Measurements from ENCODE around the gene NEK6.

DNA sequence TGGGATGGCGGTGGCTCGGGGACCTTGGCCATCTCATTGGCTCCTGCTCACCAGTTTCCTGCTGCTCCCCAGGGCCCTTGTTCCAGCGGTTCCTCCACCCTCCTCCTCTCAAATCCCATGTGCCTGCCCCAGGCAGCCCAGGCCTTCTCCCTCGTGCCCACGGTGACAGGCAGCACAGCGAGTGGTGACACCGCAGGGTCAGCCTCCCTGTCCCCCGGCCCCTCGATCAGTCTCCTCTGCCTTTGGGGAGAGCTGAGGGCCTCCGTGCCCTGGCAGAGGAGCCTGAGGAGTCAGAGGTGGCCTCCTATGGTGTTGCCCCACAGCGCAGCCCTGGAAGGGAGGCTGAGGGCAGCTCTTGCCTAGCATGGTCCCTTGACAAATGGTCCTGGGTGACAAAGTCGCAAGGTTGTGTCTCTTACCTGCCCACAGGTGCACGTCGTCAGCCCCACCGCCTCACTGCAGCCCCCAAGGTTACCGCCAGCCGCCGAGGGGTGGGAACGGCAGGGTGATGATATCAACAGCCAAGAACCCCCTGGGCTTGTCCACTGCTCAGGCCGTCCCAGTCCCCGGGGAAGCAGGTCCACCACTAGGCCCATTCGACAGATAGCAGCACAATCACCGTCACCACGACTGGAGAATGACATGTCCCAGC lies 49.8 kb downstream of the NEK6 start:
- TF ChIP-seq, protein P1, sequence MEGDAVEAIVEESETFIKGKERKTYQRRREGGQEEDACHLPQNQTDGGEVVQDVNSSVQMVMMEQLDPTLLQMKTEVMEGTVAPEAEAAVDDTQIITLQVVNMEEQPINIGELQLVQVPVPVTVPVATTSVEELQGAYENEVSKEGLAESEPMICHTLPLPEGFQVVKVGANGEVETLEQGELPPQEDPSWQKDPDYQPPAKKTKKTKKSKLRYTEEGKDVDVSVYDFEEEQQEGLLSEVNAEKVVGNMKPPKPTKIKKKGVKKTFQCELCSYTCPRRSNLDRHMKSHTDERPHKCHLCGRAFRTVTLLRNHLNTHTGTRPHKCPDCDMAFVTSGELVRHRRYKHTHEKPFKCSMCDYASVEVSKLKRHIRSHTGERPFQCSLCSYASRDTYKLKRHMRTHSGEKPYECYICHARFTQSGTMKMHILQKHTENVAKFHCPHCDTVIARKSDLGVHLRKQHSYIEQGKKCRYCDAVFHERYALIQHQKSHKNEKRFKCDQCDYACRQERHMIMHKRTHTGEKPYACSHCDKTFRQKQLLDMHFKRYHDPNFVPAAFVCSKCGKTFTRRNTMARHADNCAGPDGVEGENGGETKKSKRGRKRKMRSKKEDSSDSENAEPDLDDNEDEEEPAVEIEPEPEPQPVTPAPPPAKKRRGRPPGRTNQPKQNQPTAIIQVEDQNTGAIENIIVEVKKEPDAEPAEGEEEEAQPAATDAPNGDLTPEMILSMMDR (IDR thresholded peaks at IDR 0.05; ENCODE audit: low read depth, low read length) = no peak
- no peak for TF ChIP-seq POLR2A (IDR thresholded peaks at IDR 0.05; ENCODE audit: extremely low read depth, insufficient read length)

Measured in NB4 (cell line).